HFF-Myc (cell line): Measurements from ENCODE around the gene LRRC45.

ENCODE experiments used
- DNase-seq: peaks from one replicate; pipeline ENCODE4 v3.0.0-alpha.2; 2011; ENCODE audit warnings: low read depth; ENCODE audit errors: extremely low read depth
- H3K4me3 ChIP-seq: replicated peaks from 2 replicates; pipeline ENCODE4 v1.5.1; 2011; ENCODE audit warnings: low read depth, mild to moderate bottlenecking, control low read depth, low read length
- TF ChIP-seq, protein P1 (sequence below): IDR thresholded peaks from 2 replicates; pipeline ENCODE4 v1.5.1; 2012; ENCODE audit warnings: mild to moderate bottlenecking, low read depth, low read length, control low read depth; ENCODE audit errors: missing control alignments

The LRRC45 gene

DNA sequence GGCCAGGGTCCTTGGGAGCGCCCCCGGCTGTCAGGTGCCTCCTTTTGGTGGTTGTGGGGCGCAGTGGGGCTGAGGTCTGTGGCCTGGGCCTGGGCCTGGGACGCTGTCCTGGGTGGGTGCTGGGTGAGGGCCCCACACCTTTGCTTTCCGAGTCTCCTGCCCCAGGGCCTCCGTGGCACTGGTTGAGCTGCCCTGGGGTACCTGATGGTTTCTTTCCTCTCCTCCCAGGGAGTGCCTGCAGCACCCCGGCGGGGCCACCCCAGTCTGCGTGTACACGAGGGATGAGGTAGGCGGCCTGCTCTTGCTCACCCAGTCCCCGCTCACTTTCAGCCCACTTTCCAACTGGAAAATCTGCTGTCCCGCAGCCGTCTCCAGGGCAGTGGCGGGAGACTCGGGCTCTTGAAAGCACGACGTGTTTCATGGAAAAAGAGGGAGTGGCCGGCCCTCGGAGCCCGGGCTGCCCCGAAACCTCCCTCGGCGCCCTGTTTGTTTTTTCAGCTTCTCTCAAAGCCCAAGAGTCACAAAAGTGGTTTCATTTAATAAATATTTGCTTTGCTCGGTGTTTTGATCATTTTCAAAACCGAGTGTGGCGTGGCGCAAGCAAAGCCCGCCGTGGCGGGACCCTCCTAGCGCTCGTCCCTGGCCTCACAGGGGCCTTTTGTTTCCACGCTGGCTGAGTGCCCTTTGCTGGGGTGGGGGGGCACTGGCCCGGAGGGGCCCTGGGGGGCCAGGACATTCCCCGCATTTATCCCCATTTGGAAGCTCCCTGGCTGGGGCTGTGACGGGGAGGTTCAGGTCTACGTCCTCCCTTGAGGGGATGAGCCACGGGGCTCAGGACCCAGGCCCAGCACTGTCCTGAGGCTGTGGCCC, 28.3 kb upstream of the LRRC45 start:
- no peak overlapping the region for H3K4me3 ChIP-seq
- no peak for DNase-seq
- TF ChIP-seq, protein P1, sequence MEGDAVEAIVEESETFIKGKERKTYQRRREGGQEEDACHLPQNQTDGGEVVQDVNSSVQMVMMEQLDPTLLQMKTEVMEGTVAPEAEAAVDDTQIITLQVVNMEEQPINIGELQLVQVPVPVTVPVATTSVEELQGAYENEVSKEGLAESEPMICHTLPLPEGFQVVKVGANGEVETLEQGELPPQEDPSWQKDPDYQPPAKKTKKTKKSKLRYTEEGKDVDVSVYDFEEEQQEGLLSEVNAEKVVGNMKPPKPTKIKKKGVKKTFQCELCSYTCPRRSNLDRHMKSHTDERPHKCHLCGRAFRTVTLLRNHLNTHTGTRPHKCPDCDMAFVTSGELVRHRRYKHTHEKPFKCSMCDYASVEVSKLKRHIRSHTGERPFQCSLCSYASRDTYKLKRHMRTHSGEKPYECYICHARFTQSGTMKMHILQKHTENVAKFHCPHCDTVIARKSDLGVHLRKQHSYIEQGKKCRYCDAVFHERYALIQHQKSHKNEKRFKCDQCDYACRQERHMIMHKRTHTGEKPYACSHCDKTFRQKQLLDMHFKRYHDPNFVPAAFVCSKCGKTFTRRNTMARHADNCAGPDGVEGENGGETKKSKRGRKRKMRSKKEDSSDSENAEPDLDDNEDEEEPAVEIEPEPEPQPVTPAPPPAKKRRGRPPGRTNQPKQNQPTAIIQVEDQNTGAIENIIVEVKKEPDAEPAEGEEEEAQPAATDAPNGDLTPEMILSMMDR, result no peak

DNA sequence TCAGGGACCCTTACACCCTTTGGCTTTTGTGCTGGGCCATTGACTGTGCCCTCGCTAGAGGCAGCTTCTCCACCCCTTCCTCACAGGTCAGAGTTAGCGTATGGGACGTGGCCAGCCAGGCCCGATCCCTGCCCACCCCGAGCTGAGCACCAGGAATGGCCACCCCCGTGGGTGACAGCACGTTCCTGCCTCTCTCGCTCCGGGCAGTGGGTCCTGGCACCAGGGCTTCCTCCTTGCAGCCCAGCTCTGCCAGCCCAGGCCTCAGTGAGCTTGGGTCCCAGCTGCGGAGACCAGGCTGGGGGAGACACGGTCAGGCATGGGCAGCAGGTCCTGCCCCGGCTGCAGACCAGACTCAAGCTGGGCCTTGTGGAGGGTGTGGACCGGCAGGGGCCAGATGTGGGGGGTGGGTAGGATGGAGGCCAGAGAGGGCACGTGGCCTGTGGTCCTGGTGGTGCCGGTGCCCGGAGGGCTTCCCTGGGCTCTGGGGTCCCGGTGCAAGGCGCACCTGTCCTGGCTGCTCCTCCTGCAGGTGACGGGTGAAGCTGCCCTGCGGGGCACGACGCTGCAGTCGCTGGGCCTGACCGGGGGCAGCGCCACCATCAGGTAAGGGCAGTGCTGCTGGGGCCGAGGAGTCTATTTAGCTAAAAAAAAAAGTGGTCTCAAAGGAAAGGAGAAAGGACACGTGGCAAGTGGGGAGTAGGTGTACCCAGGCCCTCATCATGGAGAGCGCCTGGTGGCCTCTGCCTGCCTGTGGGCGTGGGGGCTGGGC, 27.5 kb upstream of the LRRC45 start:
- no peak for DNase-seq
- H3K4me3 ChIP-seq, result no peak overlapping the region
- TF ChIP-seq, protein P1, result no peak

GRCh38 chr17:81996232-81996756, 26.8 kb upstream of the LRRC45 start:
- TF ChIP-seq, protein P1, result no peak
- no peak overlapping the region for H3K4me3 ChIP-seq
- no peak for DNase-seq

GRCh38 chr17:81996757-81997441, 26.2 kb upstream of the LRRC45 start:
- H3K4me3 ChIP-seq, result no peak overlapping the region
- DNase-seq, result no peak
- TF ChIP-seq, protein P1, result no peak

DNA sequence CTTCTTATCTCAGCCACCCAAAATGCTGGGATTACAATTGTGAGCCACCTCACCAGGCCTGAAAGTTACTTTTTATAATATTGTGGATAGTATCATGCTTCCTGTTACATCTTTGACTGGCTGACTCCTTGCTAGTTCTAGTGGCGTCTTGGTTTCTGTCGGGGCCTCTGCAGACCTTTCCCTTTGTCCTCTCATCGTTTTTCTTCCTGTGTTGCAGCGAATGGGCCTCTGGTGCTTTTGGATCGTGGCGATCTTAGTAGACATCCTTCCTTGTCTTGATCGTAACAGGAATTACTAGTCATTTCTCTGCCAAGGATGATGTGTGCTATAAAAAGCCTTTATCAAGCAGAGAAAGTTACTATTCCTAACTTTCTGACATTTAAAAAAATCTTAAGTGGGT, 24.9 kb upstream of the LRRC45 start:
- H3K4me3 ChIP-seq, result no peak overlapping the region
- TF ChIP-seq, protein P1, result no peak
- DNase-seq, result no peak

- DNase-seq, result no peak
- no peak overlapping the region for H3K4me3 ChIP-seq
- TF ChIP-seq, protein P1, result no peak
Measured at GRCh38 chr17:81998691-81999438, 24.2 kb upstream of the LRRC45 start.
